PC-9 (cell line): Measurements from ENCODE around the gene SMIM36. TPM values are rescaled to one million over a fixed set of nuclear protein-coding genes. Genes with fewer than 3 reads are reported as not detected.

Experiments
- BruUV-seq: library from RNA; stranded (reverse); fragments of 400-500 nt; replicated peaks from 2 replicates; lab custom pipeline; 2021; lab: Mats Ljungman, UMichigan
- CTCF ChIA-PET: fragments of 300-600 bp; sonication (Branson Sonifier 250); formaldehyde crosslinking; loops from one replicate; lab custom pipeline; 2022; ENCODE audit warnings: antibody characterized with exemption; lab: Charles Lee
- POLR2A ChIA-PET: fragments of 300-600 bp; sonication (Branson Sonifier 250); formaldehyde crosslinking; loops from one replicate; lab custom pipeline; 2022; ENCODE audit warnings: antibody characterized with exemption; ENCODE audit not compliant: unreplicated experiment; lab: Charles Lee
- DNase-seq, 2 experiments: peaks; one replicate each; pipeline versions ENCODE4 v3.0.0 to v3.0.0-alpha.2; 2015 to 2022; ENCODE audit warnings: mixed read lengths in 1 of 2
- H2AFZ ChIP-seq: fragments of 200-600 bp; sonication (generic); 2 replicates; pipeline ENCODE4 v1.8.1; 2017; ENCODE audit warnings: antibody characterized with exemption
- H3F3A ChIP-seq: fragments of 200-600 bp; sonication (generic); 2 replicates; pipeline ENCODE4 v1.8.1; 2017; ENCODE audit warnings: antibody characterized with exemption, mild to moderate bottlenecking, low read depth; ENCODE audit not compliant: insufficient read depth
- H3K27ac ChIP-seq: fragments of 200-600 bp; sonication (generic); 2 replicates; pipeline ENCODE4 v1.6.1; 2016; ENCODE audit warnings: mixed run types
- H3K27me3 ChIP-seq: fragments of 200-600 bp; sonication (generic); 2 replicates; pipeline ENCODE4 v1.6.1; 2016; ENCODE audit warnings: low read depth, mixed run types; ENCODE audit not compliant: insufficient read depth
- H3K36me3 ChIP-seq: fragments of 200-600 bp; sonication (generic); 2 replicates; pipeline ENCODE4 v1.6.1; 2016; ENCODE audit warnings: low read depth, mixed run types
- H3K4me1 ChIP-seq: fragments of 200-600 bp; sonication (generic); replicated peaks from 2 replicates; pipeline ENCODE4 v1.6.1; 2016; ENCODE audit warnings: mixed run types; ENCODE audit not compliant: insufficient read depth
- H3K4me2 ChIP-seq: fragments of 200-600 bp; sonication (generic); 2 replicates; pipeline ENCODE4 v1.6.1; 2017; ENCODE audit warnings: mixed run types
- H3K4me3 ChIP-seq: fragments of 200-600 bp; sonication (generic); 2 replicates; pipeline ENCODE4 v1.6.1; 2016; ENCODE audit warnings: mixed run types
- H3K79me2 ChIP-seq: fragments of 200-600 bp; sonication (generic); 2 replicates; pipeline ENCODE4 v1.6.1; 2017; ENCODE audit warnings: low read depth, mixed run types
- H3K9me2 ChIP-seq: fragments of 200-600 bp; sonication (generic); 2 replicates; pipeline ENCODE4 v1.8.1; 2017; ENCODE audit warnings: mild to moderate bottlenecking; ENCODE audit not compliant: insufficient read depth
- H3K9me3 ChIP-seq: fragments of 200-600 bp; sonication (generic); 2 replicates; pipeline ENCODE4 v1.8.1; 2016; ENCODE audit warnings: low read depth; ENCODE audit not compliant: insufficient read depth
- H4K20me1 ChIP-seq: fragments of 200-600 bp; sonication (generic); 2 replicates; pipeline ENCODE4 v1.8.1; 2017; ENCODE audit not compliant: insufficient read depth
- CTCF ChIP-seq: fragments of 200-600 bp; sonication (generic); conservative IDR thresholded peaks from 2 replicates; pipeline ENCODE4 v1.6.1; 2017; ENCODE audit warnings: mixed run types, antibody characterized with exemption, mild to moderate bottlenecking, moderate library complexity
- EZH2 ChIP-seq: fragments of 200-600 bp; sonication (generic); IDR thresholded peaks from 2 replicates; pipeline ENCODE4 v1.8.0; 2017; ENCODE audit warnings: antibody characterized with exemption, low read depth
- intact Hi-C: fragments of 100-400 bp; cut with micrococcal nuclease; formaldehyde crosslinking; loops from one replicate; pipeline ENCODE4 v1.10.0; 2022; ENCODE audit not compliant: unreplicated experiment
- total RNA-seq: library from RNA; stranded (reverse); gene quantifications from 2 replicates; pipeline ENCODE4 v1.2.3, GENCODE V29; 2021

The SMIM36 gene
- total RNA-seq, 1 experiment from 2014 or later, result not detected

- H3K4me3 ChIP-seq, result no peak overlapping the region
- intact Hi-C loops, result no loop called here
- no peaks in the 10 kb centered on the region for H3F3A ChIP-seq
- no peak overlapping the region for H3K27ac ChIP-seq
- TF ChIP-seq EZH2 (no peak), CTCF (no peak)
- no TSS peak for BruUV-seq
- no peaks in the 10 kb centered on the region for H3K79me2 ChIP-seq
- H3K4me1 ChIP-seq, result no peaks in the 10 kb centered on the region
- H3K9me2 ChIP-seq, result no peaks in the 10 kb centered on the region
- no peaks in the 10 kb centered on the region for H3K9me3 ChIP-seq
- ChIA-PET POLR2A (interaction anchor here (0.7 kb wide), 1 partner anchor 58 kb away, joined by 3 read pairs; no protein-coding TSS in a partner anchor), CTCF (no interaction called here)
- no peaks in the 10 kb centered on the region for H4K20me1 ChIP-seq
- DNase-seq, result no peak
- H3K36me3 ChIP-seq, result no peaks in the 10 kb centered on the region
- no peak overlapping the region for H2AFZ ChIP-seq
- no peak overlapping the region for H3K4me2 ChIP-seq
- H3K27me3 ChIP-seq, result no peaks in the 10 kb centered on the region
These were observed 20.9 kb downstream of the SMIM36 start for GRCh38 chr17:55490376-55490775.

- Histone ChIP-seq H3K4me3 (no peak overlapping the region), H3K36me3 (no peaks in the 10 kb centered on the region), H3F3A (no peaks in the 10 kb centered on the region), H3K27ac (no peak overlapping the region), H3K79me2 (no peaks in the 10 kb centered on the region), H3K9me3 (no peaks in the 10 kb centered on the region), H3K27me3 (no peaks in the 10 kb centered on the region), H4K20me1 (no peaks in the 10 kb centered on the region), H2AFZ (no peak overlapping the region), H3K4me2 (no peak overlapping the region), H3K9me2 (no peaks in the 10 kb centered on the region), H3K4me1 (no peaks in the 10 kb centered on the region)
- intact Hi-C loops, result no loop called here
- BruUV-seq, result no TSS peak
- peak in 1 of 2 experiments; percentile 33 for DNase-seq
- ChIA-PET POLR2A (no interaction called here), CTCF (no interaction called here)
- TF ChIP-seq EZH2 (no peak), CTCF (no peak)
These were observed 23.4 kb downstream of the SMIM36 start for GRCh38 chr17:55487695-55488432.

GRCh38 chr17:55484575-55484974, 26.7 kb downstream of the SMIM36 start:
- no peaks in the 10 kb centered on the region for H3K9me2 ChIP-seq
- intact Hi-C loops, result no loop called here
- ChIA-PET POLR2A (no interaction called here), CTCF (no interaction called here)
- no peaks in the 10 kb centered on the region for H3F3A ChIP-seq
- no TSS peak for BruUV-seq
- no peaks in the 10 kb centered on the region for H3K27me3 ChIP-seq
- no peaks in the 10 kb centered on the region for H4K20me1 ChIP-seq
- no peak overlapping the region for H2AFZ ChIP-seq
- H3K4me1 ChIP-seq, result no peaks in the 10 kb centered on the region
- peak in 1 of 2 experiments; percentile 11 for DNase-seq
- TF ChIP-seq EZH2 (no peak), CTCF (no peak)
- no peaks in the 10 kb centered on the region for H3K79me2 ChIP-seq
- no peaks in the 10 kb centered on the region for H3K9me3 ChIP-seq
- no peak overlapping the region for H3K4me3 ChIP-seq
- H3K27ac ChIP-seq, result no peak overlapping the region
- H3K4me2 ChIP-seq, result no peak overlapping the region
- H3K36me3 ChIP-seq, result no peaks in the 10 kb centered on the region
